ENCODE measurements around the gene ASF1A.
A peak's percentile ranks its signal among the peaks of the same experiment; 100 is the strongest.

The ASF1A gene

DNA sequence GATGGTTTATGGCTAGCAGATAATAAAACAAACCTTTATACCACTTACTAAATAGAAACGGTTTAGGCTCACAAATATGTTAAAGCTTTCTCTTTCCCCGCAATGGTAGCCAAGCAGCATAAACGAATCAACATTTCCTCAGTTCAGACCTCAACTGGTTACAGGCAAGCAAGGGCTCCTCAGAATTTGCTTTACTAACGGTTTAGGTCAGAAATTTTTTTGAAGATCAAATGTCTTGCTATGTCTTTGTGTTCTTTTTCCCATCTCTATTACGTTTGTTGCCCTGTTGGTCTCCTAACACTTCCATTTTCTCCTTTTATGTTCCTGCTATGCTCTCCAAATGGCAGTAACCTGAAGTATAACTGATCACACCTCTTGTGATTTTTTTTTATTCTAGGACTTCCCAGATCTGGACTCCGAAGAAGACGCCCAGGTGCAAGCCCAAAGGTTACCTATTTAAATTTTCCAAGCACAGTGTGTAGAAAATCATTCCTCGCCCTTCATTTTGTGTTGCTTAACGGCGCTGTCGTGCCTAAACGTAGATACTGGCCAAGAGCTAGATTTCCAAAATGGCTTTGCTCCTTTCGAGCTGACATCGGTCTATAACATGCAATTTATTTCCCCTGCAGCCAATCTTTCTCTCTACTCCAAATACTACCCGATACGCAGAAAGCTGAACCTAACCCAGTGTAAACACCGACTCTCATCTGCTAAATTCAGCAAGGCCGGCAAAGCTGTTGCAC lies 717 bp upstream of the ASF1A start:
- TF ChIP-seq POLR2A (IDR thresholded peaks at IDR 0.05; ENCODE audit: extremely low read depth, insufficient read length) (no peak), MYC (IDR thresholded peaks at IDR 0.05; ENCODE audit: low read depth, low read length) (0 out of 2 replicates have a peak, but pooled peaks have one; percentile 9), CTCF (IDR thresholded peaks at IDR 0.05; ENCODE audit: low read depth, low read length) (no peak)
- TF ChIP-seq, protein P1, sequence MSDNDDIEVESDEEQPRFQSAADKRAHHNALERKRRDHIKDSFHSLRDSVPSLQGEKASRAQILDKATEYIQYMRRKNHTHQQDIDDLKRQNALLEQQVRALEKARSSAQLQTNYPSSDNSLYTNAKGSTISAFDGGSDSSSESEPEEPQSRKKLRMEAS (IDR thresholded peaks at IDR 0.05; ENCODE audit: low read depth, low read length), result no peak
- peak overlapping the region; percentile 89 for H3K4me3 ChIP-seq (ENCODE audit: low read depth, low read length)
- peak; percentile 76 for DNase-seq (ENCODE audit: low read depth)

DNA sequence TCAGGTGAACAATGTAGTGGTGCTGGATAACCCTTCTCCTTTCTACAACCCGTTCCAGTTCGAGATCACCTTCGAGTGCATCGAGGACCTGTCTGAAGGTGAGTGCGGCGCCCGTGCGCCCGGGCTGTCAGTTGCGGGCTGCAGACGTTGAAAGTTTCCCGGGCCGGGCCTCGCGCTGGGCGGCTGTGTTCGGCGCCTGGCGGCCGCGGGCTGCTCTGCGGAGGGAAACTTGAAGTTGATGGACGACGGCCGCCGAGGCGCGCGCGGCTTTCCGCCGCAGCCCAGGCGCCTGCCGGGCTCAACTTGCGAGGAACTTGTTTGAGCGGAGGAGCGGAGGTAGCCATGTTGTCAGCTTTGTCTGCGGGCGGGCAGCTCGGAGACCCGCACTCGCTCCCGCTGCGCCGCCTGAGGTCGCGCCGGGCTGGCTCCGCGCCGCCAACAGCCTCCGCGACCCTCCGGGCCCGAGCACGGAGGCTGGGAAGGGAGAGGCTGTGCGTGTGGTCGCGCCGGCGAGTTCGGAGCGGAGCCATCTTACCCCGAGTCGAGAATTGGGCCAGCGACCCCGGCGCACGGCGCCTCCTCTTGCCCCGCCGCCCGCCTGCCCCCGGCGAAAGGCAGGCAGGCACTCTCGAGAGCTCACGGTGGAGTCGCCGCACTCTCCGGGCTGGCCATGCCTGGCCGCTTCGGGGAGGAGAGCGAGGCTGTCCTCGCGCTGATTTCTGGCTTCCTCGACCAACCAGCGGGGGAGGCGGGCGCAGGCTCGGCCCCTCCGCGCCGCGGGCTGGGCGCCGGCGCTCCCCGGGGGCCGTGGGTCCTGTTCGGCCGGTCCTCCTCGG lies 691 bp downstream of the ASF1A start:
- peak; percentile 80 for DNase-seq (ENCODE audit: low read depth)
- H3K4me3 ChIP-seq (ENCODE audit: low read depth, low read length), result peak overlapping the region; percentile 95
- TF ChIP-seq CTCF (IDR thresholded peaks at IDR 0.05; ENCODE audit: low read depth, low read length) (no peak), MYC (IDR thresholded peaks at IDR 0.05; ENCODE audit: low read depth, low read length) (0 out of 2 replicates have a peak, but pooled peaks have one; percentile 29), POLR2A (IDR thresholded peaks at IDR 0.05; ENCODE audit: extremely low read depth, insufficient read length) (peak; percentile 39)
- TF ChIP-seq, protein P1 (IDR thresholded peaks at IDR 0.05; ENCODE audit: low read depth, low read length), result 0 out of 2 replicates have a peak, but pooled peaks have one; percentile 32

- TF ChIP-seq, protein P1 (IDR thresholded peaks at IDR 0.05; ENCODE audit: low read depth, low read length), result no peak
- TF ChIP-seq CTCF (IDR thresholded peaks at IDR 0.05; ENCODE audit: low read depth, low read length) (no peak), POLR2A (IDR thresholded peaks at IDR 0.05; ENCODE audit: extremely low read depth, insufficient read length) (no peak), MYC (IDR thresholded peaks at IDR 0.05; ENCODE audit: low read depth, low read length) (no peak)
- DNase-seq (ENCODE audit: low read depth), result no peak
- H3K4me3 ChIP-seq (ENCODE audit: low read depth, low read length), result peak overlapping the region; percentile 95
These were observed 1.3 kb downstream of the ASF1A start for GRCh38 chr6:118895261-118895560.

GRCh38 chr6:118895859-118896258 lies 1.9 kb downstream of the ASF1A start:
- DNase-seq (ENCODE audit: low read depth), result no peak

More at GRCh38 chr6:118895859-118896258, 1.9 kb downstream of the ASF1A start:
- peak overlapping the region; percentile 95 for H3K4me3 ChIP-seq (ENCODE audit: low read depth, low read length)
- TF ChIP-seq, protein P1 (IDR thresholded peaks at IDR 0.05; ENCODE audit: low read depth, low read length), result no peak
- no peak for TF ChIP-seq MYC (IDR thresholded peaks at IDR 0.05; ENCODE audit: low read depth, low read length)
- no peak for TF ChIP-seq CTCF (IDR thresholded peaks at IDR 0.05; ENCODE audit: low read depth, low read length)
- no peak for TF ChIP-seq POLR2A (IDR thresholded peaks at IDR 0.05; ENCODE audit: extremely low read depth, insufficient read length)

All from NB4 (cell line).